Inflammatory macrophage treated with lipopolysaccharide for 4 hours (primary cell): ENCODE data around the gene FBXW12.
"Not testable (repeated sequence)": the region's sequence is repeated elsewhere in the genome, so short reads cannot be mapped to it uniquely, and the experiment has no call there.

ENCODE experiments used
- DNase-seq: peaks from one replicate; pipeline ENCODE4 v3.0.0-alpha.2; 2020

The FBXW12 gene

DNA sequence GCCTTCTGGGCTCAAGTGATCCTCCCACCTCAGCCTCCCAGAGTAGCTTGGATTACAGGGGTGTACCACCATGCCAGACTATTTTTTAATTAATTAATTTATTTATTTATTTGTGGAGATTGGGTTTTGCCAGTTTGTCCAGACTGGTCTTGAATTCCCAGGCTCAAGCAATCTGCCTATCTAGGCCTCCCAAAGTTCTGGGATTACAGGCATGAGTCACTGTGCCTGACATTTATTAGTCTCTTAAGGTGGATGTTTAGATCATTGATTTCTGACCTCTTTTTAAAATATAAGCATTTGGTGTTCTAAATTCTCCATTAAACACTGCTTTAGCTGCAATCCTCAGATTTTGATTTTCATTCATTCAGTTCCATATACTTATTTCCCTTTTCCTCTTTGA lies 15.6 kb downstream of the FBXW12 start:
- DNase-seq = no peak

DNA sequence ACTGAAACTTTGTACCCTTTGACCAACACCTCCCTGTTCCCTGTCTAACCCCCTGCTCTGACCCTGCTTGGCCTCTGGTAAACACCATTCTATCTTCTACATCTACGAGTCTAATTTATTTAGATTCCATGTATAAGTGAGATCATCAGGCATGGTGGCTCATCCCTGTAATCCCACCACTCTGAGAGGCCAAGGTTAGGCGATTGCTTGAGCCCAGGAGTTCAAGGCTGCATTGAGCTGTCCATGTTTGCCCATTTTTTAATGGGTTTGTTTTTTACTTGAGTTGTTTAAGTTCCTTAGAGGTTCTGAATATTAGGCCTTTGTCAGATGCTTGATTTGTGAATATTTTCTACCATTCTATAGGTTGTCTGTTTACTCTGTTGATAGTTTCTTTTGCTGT lies 16.9 kb downstream of the FBXW12 start:
- no peak for DNase-seq

DNA sequence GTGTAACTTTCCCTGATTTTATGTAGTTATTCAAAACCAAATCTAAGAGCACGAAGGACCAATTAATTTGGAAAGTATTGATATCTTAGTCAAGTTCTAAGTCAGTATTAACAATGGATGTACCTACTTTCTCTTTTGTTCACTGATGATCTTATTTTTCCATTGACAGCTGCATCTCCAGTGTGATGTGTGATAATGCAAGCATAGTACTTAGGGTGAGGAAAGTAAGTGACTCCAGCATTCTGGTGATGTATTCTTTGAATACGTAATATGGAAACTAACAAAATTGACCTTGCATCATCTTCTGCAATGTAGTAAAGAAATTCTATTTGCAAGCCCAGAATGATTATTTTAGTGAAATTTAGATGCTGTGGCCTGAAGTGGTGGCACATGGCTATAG lies 22.4 kb downstream of the FBXW12 start:
- peak; percentile 37 for DNase-seq

DNA sequence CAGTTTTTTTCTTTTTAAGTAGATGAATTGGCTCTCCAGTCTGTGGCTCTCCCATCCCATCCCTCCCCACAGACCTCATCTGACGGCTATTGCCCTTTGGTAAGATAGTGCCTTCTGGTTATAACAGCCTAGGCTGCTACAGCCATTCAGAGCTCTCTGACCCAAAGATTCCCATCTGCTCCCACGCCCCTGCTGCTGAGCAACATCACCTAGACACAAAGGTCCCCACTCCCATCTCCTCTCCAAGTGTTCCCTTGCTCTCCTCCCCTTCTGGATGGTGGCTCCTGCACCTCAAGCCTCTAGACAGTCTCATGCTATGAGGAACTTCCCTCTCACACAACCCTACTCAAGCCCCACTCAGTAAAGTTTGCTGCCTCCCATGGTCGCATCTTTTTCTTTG lies 23.7 kb downstream of the FBXW12 start:
- no peak for DNase-seq

DNA sequence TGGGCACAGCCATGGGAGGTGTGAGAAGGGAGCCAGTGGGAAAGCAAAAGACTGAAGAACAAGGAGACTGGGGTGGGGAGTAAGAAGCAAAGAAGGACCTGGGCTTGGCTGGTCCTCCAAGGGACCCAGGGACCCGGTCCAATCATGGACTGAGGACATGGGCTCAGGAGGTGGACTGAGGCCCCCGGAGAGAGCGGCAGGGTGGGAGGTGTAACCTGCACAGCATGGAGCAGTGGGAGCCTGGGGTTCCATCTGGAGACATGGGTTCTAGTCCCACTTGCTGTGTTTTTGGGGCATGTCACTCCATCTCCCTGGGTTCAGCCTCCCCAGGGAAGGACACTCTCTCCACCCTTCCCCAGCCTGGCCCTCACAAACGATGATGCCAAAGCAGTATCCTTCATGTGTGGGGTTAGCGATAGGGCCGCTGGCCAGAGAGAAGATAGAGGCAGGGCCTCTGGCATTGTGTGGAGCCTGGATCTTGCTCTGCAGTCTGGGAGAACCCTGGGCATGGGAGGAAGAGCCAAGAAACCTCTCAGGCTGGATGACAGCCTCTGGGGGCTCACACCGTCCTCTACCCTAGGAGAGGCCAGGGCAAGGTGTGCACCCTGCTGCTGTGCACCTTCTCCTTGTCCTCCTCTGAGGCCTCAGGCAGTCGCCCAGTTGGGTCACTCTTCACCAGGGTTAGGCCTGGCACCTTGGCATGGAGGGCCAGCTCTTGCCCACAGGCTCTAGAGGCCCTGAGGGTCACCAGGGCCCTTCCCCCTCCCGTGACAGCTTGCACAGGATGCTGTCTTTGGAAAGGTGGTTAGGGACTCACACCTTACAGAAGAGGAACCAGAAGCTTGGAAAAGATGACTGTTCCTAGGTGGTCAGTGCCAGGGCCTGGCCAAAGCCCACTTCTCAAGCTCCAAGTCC lies 26.0 kb downstream of the FBXW12 start:
- DNase-seq = no peak

DNA sequence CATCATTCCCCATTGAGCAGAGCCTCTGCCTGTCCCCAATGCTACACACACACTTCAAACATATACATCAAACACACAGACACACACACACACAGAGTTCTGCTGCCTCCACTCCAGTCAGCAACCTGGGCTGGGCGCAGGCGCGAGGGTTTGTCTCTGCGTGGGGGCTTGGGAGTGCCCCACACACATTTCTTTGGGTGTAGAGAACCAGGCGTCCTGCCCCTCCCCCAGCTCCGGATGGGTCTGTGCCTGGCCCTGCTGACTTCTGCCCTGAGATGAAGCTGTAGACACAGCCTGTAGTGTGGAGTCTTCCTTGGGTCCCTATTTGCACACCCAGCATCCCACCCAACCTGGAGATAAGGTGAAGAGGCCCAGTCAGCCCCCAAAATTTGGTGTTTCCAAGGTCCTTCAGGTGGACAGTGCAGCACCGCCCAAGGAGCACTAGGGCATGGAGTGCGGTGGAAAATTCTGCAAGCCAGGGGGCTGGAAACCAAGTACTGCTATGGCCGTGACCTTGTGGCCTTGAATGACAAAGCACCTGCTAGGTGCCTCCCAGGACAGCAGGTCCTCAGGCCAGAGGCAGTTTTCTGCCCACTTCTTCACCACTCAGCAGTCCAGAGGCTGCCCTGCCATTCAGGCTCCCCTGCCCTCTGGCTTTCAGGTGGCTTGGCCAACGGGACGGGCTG lies 26.8 kb downstream of the FBXW12 start:
- no peak for DNase-seq

DNA sequence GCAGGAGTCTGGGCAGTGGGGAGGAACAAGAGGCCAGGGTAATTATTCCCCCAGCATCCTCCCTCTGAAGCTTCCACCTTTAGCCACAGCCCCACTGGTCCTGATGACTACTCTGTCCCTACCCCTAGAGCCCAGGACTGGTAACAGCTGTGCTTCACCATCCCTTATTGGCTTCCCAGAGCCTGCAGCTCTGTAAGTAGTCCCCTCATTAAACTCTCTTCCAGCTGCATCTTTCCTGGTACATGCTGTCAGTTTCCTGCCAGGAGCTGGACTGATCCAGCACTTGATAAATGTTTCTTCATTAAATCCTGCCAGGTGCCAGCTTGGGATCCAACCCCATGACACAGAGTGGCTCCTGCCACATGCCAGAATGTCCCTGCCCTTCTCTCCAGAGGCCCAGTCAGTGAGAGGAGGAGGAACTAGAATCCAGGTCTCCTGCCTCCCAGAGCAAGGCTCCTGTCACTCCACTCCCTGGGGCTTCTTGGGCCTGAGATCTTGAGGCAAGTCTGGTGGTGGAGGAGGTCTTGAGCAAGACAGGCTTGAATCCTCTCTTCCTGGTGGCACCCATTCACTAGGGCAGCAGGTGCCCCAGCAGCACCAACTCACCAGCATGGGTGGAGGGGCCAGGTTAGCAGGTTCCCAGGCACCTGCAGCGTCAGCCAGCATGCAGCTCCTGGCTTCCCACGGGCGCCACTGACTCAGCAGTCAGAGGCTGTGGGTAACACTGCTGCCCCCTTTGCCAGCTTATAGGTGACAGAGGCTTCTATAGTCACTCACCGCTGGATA lies 27.6 kb downstream of the FBXW12 start:
- DNase-seq = no peak

DNA sequence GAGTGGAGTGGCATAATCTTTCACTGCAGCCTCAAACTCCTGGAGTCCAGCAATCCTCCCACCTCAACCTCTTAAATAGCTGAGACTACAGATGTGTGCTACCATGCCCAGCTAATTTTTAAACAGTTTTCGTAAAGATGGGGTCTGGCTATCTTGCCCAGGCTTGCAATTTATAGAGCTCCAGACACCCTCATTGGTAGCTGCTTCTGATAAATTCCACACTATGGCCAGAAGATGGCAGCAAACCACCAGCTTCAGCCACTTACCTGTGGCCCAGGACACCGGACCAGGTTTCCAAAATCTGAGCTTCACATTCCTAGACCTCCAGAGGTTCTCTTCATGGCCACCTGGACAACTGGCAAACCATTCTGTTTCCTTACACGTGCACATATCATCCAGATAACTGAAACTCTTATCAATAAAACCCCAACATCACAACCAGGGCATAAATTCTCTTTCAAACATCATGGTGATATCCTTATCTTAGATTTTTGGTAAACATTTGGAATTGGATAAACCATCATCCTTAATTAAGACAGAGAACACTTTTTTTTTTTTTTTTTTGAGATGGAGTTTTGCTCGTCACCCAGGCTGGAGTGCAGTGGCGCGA lies 28.9 kb downstream of the FBXW12 start:
- peak; percentile 45 for DNase-seq

DNA sequence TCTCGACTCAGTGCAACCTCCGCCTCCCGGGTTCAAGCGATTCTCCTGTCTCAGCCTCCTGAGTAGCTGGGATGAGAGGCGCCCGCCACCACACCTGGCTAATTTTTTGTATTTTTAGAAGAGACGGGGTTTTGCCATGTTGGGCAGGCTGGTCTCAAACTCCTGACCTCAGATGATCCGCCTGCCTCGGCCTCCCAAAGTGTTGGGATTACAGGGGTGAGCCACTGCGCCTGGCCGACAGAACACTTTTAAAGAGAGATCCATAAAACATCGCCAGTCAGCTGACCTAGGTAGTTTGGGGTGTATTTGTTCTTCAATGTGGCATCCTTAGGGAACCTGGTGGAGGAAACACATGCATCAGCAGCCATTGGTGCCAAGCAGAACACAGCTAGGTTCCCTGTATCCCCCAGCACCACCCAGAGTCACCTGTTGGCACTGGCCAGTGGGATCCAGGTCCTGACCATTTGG lies 29.4 kb downstream of the FBXW12 start:
- not testable (repeated sequence) for DNase-seq

DNA sequence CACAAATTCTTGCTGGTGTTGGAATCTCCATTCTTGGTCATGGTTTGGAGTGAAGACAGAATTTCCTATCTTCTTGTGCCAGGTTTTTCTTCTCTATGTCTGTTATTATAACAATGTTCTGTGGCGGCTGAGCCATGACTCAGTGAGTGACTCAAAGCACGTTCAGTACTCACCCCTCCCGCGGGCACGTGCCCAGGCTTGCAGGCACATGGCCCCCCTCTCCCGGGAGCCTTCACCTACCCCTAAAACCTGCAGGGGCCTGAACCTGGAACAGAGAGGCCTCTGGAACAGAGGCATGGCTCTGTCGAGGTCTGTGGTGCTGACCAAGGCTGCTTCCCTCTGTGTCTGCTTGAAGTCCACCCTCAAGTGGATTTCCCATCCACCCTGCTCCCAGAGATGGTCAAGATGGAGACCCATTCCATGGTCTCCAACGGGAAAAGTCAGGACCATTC lies 30.3 kb downstream of the FBXW12 start:
- no peak for DNase-seq

DNA sequence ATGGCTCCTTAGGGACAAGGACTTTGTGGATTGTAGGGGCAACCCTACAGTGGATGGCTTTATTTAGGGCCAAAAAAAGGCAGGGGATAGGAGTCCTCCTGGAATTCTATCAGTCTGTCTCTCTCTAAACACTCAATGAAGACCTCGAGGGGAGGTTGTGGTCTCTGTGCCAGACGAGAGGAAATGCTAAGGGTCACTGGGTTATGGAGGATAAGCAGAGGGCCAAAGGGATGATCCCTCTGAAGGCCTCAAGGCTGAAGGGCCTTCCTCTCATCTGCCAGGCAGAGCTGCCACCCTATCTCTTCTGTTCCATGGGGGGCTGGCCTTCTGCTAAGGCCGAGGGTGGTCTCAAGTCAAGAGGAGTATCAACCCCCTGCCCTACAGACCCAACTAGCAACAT lies 30.9 kb downstream of the FBXW12 start:
- DNase-seq = no peak

DNA sequence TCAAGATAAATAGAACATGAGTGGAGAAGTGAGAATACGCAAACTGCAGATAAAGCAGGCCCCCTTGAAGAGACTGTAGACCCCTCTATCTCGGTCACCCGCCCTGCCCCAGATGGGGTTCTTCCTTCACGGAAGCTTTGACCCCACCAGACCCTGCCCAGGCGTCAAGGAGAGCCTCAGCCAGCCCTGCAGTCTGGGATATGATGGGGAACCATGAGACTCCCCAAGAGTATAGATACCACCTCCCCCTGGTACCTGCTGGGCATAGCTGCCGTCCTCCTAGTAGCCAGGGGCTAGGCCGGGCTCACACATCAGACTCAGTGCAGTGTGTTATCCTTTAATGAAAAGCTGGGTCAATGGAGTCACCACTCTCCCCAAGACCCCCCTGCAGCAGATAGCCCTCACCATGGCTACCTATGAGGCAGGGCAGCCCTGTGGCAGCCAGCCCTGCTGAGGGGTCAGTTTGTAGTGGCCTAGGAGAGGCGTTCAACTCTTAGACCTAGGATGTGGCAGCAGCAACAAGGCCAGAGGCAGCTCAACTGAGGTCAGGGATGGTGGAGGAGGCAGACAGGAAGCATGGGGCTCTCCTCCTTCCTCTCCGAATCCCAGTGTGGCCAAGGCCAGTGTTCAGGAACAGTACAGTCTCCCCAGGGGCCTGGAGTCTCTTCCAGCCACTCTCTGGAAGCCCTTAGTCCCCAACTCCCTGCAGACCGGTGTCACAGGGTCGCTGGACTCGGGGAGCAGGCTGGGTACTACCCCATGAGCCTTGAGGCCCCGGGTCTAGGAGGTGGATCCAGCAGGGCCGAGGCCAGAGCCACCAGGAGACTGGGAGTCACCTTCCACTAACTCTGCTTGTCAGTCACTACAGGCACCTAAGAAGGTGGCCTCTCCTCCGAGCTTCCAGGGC lies 31.8 kb downstream of the FBXW12 start:
- DNase-seq = no peak

DNA sequence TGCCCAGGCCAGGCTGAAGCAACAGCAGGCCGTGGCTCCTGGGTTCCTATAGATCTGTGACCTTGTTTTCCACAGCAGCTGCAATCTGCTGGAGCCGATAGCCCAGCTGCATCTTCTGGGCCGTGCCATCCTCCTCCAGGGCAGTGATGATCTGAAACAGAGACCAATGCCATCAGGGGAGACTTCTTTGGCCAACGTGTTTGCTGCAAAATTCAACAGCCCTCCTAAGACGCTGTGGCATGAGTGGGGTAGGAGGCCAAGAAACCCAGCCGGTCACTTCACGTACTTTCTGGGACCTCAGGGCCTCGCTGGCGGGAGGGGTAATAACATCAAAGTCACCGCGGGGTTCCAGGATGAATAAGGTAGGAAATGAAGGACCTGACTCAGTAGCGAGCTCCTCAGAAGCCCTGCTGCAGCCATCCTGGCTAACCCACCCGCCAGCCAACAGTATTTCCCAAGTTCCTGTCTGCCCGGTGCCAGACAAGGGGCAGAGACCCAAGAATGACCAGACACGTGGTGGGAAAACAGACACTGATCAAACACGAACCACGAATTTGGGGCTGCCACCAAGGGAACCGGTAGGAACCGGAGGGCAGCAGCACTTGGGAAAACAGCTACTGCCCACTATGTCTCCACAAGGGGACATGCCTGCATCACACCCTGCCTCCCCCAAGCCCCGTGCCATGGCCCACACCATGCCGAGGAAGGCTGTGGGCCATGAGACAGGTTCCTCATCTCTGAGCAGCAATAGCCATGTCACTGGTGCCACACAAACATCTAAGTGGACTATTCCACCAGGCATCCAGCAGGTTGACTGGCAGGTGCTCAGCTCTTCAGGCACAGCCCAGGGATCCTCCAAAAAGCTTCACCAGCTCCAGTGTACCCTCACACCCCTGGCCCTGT lies 32.7 kb downstream of the FBXW12 start:
- DNase-seq = no peak

DNA sequence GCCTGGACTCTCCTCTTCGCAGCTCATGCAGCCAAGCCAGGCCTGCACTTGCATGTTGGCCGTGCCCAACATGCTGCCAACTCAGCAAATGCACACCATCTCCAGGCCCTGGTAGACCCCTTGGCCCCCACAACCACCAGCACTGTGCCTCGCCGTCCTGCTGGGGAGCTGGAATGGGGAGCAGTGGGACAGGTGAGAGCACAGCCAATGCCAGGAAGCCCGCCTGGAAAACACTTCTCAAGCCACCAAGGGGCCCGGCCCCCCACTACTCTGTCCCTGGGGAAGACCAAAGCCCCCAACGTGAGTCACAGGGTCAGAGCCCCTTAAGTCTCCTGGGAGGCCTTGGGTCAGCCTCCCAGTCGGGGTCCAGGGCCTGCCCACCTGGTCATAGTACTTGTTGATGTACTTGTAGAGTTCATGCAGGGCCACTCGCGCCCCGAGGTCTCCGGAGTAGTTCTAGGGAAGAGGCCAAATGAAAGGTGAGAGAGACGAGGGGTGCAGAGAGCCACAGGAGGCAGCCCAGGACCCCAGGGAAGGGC lies 33.4 kb downstream of the FBXW12 start:
- no peak for DNase-seq

DNA sequence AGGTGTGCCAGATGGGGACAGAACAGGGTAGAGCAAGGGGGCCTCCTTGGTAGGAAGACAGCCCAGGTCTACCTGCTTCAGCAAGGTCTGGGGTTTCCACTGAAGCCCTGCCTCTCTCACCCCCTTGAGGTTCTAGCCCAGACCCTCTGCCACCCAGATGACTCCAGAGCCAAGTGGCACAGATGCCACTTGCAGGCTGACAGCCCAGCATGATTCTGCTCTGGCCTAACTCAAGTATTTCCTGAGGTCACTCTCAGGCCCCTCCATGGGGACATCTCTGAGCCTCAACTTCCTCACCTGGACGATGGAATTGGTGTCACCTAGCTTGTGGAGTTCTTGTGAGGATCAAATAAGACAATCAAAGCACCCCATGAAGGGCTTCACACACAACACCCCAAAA lies 34.0 kb downstream of the FBXW12 start:
- DNase-seq = no peak

DNA sequence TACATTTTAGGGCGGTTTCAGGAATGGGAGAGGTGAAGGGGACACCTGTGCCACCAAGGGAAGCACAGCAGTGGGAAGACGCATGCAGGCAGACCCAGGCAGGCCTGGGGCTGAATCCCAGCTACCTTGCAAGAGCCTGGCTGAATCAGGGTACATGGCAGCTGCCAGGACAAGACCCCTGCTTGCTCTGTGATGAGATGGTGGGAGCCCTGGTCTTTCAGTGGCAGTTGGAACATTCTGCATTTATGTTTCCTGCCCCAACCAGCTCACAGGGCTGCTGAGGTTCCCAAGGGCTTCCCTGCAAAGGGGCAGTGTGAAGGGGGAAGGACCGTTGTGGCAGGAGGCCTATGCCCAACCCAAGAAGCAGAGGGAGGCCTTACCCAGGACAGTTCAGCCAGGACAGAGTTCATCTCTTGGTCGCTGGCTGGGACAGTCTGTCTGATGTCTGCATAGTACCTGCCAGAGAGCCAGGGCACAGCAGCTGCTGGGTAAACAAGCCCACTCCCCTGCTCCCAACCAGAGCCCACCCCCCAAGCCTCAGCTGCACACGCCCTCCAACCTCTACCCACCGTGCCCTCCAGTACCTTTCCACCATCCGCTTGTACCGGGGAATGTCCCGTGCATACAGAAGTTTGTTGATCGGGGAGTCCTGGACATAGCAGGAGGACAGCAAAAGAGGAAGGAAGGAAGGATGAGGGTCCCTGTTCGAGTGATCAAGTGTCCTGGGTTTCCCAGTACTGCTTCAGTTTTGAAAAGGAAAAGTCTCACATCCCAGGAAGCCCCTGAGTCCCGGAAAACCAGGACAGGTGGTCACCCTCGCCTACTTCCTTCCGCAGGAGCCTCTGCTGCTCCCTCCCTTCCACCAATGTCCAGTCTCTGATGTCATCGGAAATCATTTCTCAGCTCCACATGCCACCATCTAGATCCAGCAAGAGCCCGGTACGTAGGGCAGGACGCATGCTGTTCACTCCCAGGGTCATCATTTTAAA lies 34.7 kb downstream of the FBXW12 start:
- DNase-seq = no peak

DNA sequence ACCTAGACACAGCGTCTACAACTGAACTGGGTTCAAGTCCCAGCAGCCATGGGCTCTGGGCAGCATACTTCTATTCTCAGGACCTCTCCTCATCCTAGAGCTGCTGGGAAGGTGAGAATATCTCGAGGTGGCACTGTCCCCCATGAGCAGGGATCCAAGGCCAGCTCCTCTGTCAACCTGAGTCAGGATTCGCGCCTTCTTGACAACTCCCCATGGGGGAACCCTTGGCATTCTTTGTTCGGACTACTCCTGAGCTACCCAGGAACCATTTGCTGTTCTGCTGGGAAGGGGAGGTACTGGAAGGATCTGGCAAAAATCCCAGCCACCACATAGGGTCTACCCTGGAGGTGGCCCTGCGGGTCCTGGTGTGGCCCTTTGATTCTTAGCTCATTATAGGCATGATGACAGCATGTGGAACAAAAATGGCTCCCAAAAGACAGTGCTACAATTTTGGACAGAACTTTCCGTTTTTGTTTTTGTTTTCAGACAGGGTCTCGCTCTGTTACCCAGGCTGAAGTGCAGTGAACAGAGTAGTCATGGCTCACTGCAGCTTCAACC lies 35.6 kb downstream of the FBXW12 start:
- DNase-seq = no peak

DNA sequence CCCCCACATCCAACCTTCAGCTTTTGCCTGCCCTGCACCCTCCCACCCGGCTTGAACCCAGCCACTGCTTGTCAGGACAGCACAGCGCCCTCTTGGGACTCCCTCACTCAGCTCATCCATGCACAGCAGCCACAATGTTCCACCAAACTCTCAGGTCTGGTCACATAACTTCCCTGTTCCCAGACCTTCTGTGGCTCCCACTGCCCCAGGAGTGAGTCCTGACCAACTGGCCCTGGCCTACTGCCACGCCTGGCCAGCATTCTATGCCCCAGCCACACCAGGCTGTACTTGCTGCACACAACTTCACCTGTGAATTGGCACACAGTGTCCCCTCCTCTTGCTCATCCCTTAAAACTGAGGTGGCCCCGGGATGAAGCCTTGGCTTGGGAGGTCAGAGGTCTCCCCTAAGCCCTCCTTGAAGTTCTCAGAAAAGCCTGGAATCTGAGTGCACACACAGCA lies 36.8 kb downstream of the FBXW12 start:
- DNase-seq = no peak
